ENCODE data around the gene RBM38.

DNA sequence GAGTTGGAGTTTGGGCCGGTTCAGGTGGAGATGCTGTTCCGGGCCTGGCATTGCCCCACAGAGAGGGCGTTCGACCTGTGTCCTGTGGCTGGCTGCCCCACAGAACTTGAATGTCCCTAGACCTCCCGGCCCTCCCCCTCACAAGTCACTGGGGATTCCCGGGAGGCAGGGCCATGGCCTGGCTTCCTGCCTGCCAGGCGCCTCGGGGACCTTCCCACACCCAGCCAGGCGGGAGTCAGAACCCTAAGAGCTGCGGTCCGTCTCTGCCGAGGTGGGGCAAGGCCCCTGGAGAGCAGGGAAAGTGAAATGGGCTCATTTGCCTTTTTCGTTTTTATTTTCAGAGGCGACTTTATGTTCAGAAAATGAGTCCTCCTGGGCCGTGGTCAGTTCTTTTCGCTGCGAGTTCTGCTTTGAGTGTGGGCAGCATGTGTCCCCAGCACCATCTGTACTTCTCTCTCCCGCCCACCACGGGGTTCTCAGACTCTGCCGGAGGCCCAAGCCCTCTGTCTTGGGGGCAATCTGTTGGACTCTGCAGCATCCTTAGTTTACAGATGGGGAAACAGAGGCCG, 8.5 kb downstream of the RBM38 start:
- TF ChIP-seq, protein P1, sequence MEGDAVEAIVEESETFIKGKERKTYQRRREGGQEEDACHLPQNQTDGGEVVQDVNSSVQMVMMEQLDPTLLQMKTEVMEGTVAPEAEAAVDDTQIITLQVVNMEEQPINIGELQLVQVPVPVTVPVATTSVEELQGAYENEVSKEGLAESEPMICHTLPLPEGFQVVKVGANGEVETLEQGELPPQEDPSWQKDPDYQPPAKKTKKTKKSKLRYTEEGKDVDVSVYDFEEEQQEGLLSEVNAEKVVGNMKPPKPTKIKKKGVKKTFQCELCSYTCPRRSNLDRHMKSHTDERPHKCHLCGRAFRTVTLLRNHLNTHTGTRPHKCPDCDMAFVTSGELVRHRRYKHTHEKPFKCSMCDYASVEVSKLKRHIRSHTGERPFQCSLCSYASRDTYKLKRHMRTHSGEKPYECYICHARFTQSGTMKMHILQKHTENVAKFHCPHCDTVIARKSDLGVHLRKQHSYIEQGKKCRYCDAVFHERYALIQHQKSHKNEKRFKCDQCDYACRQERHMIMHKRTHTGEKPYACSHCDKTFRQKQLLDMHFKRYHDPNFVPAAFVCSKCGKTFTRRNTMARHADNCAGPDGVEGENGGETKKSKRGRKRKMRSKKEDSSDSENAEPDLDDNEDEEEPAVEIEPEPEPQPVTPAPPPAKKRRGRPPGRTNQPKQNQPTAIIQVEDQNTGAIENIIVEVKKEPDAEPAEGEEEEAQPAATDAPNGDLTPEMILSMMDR (IDR thresholded peaks at IDR 0.05), result no peak
- TF ChIP-seq POLR2A (IDR thresholded peaks at IDR 0.05), result no peak

Data from lower leg skin (tissue), 3 donors.